GM03348 (cell line): ENCODE results near the gene SF3A1.
"Not testable (repeated sequence)": the region's sequence is repeated elsewhere in the genome, so short reads cannot be mapped to it uniquely, and the experiment has no call there.

Source experiments
- DNase-seq: peaks from one replicate; pipeline ENCODE4 v3.0.0; 2012; ENCODE audit warnings: low spot score

Gene SF3A1, protein sequence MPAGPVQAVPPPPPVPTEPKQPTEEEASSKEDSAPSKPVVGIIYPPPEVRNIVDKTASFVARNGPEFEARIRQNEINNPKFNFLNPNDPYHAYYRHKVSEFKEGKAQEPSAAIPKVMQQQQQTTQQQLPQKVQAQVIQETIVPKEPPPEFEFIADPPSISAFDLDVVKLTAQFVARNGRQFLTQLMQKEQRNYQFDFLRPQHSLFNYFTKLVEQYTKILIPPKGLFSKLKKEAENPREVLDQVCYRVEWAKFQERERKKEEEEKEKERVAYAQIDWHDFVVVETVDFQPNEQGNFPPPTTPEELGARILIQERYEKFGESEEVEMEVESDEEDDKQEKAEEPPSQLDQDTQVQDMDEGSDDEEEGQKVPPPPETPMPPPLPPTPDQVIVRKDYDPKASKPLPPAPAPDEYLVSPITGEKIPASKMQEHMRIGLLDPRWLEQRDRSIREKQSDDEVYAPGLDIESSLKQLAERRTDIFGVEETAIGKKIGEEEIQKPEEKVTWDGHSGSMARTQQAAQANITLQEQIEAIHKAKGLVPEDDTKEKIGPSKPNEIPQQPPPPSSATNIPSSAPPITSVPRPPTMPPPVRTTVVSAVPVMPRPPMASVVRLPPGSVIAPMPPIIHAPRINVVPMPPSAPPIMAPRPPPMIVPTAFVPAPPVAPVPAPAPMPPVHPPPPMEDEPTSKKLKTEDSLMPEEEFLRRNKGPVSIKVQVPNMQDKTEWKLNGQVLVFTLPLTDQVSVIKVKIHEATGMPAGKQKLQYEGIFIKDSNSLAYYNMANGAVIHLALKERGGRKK

DNA sequence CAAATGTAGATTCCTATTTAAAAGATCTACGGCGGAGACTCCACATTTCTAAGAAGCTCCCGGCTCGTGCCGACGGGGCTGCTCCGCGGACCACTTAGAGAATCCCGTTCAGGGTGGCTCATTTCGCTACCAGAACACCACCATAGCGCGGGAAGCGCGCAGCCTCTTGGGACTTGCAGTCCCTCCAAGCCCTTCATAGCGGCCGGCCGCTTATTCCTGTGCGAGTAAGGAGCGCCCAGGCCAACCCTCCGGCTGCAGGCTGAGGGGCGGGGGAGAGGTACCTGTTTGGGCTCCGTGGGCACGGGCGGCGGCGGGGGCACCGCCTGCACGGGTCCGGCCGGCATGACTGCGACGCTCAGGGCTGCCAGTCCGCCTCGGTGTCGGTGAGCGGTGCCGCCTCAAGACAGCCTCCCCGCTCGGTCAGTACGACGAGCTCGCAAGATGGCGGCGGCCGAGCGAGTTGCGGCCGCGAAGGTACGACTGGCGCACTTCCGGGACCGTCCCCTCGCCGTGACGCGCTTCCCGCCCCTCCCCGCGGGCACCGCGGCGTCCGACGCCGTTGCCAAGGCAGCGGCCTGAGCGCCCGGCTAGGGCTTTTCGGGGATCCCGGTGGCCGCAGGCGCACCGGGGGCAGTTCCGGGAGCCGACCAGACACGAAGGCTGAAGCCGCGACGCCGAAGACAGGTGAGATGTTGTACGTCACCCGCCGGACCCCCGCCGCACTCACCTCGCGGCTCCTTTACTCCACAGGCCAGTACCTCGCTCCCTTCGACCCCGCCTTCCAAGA, at the start of gene SF3A1, which contains the start of gene CCDC157:
TSS of gene SF3A1 (minus strand) at position 446 of the 787 bp plus-strand sequence. CDS start at position 344, 102 bp downstream.
TSS of gene CCDC157 (plus strand) at position 559 of the 787 bp plus-strand sequence. CDS start 8,994 bp downstream, outside the sequence.
- DNase-seq = peak; percentile 97

DNA sequence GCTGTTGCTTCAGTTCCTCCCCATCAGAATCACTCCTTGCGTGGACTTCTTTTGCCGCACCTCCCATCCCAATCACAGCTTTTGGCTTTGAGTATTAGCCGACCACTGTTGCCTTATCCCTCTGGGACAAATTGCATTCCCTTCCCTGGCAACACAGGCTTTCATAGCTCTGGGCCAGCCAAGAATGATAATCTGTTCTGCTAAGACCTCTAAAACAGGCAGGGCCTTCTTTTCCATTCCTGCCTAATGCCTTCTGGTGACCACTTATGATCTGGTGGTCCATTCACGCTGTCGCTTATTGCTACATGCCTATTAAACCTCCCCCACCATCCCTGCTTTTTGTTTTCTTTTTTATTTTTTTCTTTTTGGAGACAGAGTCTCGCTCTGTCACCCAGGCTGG, 49.7 kb upstream of the SF3A1 start:
- DNase-seq = no peak

DNA sequence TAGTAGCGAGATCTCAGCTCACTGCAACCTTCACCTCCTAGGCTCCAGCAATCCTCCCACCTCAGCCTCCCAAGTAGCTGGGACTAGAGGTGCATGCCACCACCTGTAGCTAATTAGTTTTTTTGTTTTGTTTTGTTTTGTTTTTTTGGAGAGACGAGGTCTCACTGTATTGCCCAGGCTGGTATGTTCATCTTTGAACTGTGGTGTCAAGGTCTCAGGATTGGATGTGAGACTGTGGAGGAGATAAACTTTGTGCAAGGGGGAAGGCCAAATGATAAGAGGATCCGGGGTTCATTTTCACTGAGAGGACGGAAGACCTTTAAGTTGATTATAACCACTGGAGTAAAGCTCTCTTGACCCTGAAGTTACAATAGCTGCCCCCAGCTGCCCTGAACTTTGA, 49.0 kb upstream of the SF3A1 start:
- DNase-seq = no peak

DNA sequence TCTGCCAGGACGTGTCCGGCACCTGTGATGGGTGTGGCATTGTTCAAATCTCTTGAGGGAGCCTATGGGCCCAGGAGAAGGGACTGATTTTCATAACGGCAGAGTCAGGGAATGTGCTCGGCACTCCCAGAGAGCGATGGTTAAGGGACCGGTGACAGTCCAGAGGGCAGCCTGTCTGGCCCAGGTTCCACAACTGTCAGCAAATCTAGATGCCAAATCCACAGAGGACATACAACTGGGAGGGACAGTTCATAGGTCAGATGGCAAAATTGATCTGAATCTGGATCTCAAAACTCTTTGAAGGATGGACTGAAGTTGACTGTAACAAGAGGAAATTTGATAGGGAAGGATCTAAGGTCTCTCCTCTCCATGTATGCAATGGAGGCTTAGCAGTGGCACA, 47.6 kb upstream of the SF3A1 start:
- no peak for DNase-seq

DNA sequence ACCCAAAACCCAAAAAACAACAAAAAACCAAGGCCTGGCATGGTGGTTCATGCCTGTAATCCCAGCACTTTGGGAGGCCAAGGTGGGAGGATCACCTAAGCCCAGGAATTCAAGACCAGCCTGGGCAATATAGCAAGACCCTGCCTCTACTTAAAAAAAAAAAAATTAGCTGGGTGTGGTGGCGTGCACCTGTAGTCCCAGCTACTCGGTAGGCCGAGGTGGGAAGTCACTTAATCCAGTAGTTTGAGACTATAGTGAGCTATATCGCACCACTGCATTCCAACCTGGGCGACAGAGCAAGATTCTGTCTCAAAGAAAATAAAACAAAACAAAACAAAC, 46.0 kb upstream of the SF3A1 start:
- DNase-seq = not testable (repeated sequence)

DNA sequence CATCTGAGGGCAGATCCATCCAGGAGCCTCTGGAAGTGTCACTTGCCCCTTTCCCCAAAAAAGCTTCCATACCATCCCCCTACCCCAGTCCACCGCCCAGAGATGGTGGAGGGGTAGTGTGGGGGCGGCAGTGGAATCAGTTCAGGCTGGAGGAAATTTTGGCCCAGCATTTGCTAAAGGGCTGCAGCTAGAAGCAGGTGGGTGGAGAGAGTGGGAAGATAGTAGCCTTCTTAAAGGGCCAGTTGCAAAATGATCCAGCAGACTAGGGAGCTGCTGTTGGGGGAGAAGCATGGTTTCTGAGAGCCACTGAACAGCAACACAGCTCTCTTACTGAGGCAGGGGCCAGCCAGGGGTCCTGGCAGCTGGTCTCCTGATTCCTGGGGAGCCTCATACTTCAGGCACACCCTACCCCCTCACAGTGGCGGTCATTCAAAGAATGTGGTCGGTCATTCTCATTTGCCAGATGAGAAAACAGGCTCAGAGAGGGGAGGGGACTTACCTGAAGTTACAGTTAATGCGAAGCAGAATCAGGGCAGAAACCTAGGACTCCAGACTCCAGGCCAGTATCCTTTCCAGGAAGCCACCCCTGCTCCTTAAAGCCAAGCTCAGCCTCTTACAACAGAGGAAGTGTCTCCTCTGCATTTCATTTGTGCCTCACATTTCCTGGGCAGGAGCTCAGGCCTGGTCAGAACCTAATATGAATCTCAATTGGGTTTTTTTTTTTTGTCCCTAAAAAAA, 45.5 kb upstream of the SF3A1 start:
- peak; percentile 44 for DNase-seq

DNA sequence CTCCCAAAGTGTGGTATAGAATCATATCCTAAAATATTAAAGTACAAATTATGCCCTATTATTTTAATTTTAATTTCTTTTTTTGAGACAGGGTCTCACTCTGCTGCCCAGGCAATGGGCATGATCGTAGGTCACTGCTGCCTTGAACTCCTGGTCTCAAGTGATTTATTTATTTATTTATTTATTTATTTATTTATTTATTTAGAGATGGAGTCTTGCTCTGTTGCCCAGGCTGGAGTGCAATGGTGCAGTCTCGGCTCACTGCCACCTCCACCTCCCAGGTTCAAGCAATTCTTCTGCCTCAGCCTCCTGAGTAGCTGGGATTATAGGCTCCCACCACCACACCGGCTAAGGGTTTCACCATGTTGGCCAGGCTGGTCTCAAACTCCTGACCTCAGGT, 44.3 kb upstream of the SF3A1 start:
- not testable (repeated sequence) for DNase-seq

DNA sequence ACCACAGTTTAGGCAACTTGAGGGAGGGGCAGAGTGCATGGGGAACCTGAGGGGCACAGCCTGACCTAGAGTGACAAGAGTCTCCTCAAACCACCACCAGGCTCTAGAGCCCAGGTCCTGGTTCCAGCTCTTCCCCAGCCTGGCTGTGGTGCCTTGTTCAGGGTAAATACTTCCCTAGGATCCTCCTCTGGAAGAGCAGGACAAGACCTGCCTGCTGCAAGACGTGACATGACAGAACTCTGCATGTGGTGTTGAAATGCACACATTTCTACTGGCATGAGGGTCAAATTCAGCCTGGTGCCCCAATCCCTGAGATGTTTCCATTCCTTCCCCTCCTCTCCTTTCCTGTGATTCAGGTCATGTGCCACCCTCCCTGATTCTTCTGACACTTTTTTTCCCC, 43.5 kb upstream of the SF3A1 start:
- DNase-seq = no peak

DNA sequence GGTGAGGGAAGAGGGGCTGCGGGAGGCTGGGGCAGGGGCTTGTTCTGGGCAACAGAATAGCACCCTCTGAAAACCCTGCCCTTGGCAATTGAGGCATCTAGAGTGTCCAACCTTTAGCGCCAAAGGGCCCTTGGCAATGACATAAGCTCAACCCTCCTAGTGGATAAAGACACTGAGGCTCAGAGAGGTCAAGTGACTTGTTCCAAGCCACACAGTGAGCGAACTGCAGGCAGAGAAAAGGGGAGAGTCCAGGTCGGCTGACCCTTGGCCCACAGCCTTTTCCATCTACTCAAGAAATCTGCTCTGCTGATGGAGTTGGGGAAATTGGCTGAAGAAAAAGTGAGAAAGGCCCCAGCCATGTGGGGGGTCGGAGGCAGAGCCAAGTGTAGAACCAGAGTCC, 43.0 kb upstream of the SF3A1 start:
- DNase-seq = no peak

DNA sequence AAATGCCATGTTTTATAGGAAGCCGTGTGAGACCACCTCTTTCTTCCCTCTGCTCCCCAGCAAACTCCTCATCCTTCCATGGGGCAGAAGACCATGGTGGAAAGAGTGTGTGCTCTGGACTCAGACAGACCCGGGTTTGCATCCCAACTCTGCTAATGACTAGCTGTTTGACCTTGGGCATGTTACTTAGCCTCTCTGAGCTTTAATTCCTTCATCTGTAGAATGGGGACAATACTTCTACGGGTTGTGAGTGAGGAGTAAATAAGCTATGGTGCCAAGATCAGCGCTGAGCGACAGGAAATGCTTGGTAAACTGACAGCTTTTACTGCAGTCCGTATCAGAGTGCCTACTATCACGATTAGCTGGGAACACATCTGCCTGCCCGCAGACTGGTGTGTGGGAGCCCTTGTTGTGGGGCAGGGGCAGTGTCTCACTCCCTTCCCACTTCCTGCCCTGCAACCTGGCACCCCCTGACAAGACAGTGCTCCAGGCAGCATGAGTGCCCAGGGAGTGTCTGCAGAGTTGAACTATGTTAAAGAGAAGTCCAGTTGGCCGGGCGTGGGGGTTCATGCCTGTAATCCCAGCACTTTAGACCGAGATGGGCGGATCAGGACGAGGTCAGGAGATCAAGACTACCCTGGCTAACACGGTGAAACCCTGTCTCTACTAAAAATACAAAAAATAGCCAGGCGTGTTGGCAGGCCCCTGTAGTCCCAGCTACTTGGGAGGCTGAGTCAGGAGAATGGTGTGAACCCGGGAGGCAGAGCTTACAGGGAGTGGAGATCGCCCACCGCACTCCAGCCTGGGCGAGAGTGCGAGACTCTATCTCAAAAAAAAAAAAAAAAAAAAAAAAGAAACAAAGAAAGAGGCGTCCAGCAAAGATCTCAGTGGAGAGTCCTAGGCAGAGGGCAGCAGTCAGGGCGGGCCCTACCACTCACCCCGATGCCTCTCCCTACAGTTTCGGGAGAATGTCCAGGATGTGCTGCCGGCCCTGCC, 42.3 kb upstream of the SF3A1 start:
- DNase-seq = no peak

DNA sequence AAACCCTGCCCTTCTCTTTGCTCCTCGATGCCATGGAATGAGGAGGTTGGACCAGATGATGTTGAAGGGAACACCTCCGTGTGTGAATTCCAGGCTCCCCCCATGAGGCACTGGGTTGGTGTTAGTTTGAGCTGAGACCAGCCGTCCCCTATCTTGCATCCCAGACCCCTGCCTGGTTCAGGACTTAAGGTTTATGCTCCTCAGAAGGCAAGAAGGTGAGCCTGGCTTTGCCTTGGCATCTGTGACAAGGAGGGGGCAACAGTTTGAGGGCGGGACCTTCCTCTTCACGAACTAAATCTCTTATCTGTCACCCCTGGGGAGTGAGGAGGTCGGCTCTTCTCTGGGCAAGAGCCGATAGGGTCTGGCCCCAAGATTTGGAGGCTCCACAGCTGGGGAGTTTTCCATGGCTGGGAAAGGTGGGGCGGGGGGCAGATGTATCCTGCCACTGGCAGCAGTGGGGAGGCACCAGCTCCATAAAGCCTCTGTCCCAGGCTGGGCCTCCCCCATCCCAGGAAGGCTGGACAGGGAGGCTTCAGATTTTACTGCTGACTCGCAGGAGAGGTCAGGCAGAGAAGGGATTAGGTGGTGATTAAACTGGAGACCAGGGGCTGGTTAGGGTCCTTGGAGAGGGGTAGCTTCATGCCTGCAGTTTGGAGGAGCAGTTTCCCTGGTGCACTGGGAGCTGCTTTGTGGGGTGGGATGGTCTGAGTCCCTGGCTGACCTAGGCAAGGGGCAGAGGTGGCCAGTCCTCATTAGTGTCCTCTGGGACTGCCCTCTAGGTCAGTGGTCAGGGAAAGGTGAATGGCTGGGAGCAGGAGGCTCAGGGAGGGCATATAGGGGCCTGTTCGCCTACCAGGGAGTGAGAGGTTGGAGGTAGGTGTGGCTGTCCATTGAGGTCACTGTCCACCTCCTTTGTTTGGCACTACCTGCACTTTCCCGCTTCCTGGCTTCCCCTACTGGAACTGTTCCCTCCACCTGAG, 41.3 kb upstream of the SF3A1 start:
- peak; percentile 42 for DNase-seq

DNA sequence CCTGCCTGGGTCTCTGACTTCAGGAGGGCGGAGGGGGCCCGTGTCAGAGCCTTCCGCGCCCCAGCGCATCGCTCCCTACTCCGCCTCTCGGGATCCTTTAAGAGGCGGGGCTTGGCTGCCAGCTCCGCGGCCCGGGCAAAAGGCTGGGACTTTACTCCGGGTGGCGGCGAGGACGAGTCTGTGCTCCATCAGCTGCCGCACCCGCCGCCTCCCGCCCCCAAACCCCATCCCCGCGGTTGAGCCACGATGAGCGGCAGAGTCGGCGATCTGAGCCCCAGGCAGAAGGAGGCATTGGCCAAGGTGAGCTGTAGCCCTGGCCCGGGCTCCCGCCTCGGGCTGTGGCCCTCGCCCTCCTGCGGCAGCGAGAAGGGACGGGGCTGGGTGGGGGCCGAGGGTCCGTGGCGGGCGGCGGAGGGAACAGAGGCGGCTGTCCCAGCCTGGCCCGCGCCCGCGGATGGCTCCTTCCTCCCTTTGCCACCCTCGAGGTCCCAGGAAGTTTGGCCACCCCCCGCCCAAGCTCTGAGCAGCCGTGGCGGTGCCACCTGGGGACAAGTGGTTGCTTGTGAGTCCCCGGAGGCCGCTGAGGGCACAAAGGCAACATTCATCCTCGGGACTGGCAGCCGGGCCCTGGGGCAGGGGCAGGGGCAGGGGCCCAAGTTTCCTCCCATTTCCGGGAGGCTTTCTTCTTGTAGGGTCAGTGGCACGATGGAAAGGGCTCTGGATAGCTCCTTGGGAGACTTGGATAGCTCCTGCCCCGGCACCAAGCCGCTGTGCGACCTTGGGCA, 40.4 kb upstream of the SF3A1 start, which contains the start of gene SEC14L2:
TSS of gene SEC14L2 (plus strand) at position 148 of the 785 bp plus-strand sequence. CDS start at position 247, 99 bp downstream.
- DNase-seq = peak; percentile 91

DNA sequence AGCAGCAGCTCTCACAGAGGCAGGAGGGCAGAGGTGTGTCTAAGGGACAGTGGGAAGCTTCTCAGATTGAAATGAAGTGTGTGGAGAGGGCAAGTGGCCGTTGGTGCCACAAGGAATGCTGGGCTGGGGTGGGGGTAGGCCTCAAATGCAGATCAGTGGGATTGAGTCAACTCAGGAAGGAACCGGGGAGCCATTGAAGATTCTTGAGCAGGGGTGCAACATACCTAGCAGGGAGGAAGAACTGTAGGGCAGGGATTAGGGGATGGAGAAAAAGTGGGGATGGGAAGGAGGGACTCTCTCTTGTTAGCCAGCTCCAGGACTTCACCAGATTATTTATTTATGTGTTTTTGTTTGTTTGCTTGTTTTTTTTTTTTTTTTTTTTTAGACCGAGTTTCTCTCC, 37.2 kb upstream of the SF3A1 start:
- DNase-seq = no peak

DNA sequence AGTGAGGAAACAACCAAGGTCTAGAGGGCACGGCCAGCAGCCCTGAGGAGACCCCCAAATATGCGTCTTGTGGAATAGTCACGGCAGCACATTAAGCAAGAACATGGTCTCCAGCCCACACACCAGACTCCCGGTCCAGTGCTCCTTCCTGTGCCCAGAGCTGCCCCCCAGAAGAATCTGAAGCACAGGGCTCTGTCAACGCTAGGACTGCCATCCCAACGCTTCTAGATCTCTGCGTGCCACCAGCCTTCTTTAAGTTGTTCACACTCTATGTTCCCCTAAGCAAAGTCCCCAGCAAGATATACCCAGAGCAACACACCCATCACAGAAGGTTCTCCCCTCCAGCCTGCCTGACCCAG, 36.6 kb upstream of the SF3A1 start:
- DNase-seq = no peak

DNA sequence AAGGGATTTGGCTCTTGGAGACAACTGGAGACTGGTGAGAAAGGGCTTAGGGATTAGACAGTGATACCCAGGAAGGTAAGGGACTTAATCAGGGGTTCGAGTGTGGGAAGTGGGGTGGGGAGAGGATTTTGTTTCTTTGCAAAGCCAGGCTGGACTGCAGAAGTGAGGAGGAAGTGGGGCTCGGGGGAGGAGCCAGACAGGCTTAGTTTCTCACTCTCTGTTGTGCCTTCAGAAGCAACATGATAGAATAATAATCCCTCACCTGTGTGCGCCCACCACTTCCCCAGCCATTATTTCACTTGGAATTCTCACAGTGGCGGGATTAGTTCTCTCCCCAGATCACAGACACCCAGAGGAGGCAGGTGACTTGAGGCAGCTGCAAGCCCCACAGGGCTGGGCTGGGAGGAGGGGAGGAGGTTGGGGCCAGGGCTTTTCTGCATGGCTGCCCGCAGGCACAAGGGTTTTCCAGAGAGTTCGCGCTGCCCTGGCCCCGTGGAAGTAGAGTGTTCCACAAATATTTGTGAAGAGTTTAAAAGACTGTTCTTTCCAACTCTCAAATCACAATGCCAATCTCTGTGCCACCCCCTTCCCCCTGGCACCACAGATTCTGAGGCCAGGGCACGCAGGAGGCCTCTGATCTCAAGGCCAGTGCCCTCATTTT, 36.1 kb upstream of the SF3A1 start:
- no peak for DNase-seq

DNA sequence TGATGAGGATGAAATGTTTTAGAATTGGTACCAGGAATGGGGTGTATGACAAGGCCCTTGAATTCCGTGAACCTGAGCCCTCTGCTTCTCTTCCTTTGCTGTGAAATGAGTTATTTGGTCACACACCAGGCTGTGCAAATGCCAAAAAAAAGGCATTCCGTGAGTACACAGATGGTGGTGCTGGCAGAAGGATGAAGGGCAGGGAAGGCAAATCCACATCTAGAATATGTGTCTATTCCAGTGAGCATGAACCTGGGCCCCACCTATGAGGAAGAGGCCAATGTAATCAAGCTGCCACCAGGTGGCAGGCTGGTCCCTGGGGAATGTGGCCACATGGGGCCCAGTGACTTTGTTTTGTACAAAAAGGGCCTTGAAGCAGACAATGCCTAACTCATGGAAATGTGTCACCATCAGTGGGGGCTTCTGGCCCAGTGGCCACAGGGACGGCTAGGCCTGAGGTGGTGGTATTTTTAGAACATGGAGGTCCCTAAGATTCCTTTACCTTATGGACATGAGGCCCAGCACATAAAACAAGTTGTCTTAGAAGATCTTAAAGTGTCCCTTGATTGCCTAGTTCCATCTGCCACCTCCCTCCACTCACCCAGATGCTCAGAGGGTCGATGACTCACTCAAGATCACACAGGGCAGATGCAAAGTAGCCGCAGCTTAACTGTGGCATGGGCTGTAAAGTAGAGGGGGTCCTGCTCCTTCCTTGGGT, 34.4 kb upstream of the SF3A1 start:
- DNase-seq = peak; percentile 72
